Hepatocyte (in vitro differentiated cells): ENCODE results near the gene PRAC1. TPM values are rescaled to one million over a fixed set of nuclear protein-coding genes. Genes with fewer than 3 reads are reported as not detected.

Experiments
- DNase-seq: peaks from one replicate; pipeline ENCODE4 v3.0.0-alpha.2; 2016; ENCODE audit warnings: low spot score
- H2AFZ ChIP-seq: fragments of 200-600 bp; sonication (generic); 2 replicates; pipeline ENCODE4 v1.6.0; 2016; ENCODE audit warnings: antibody characterized with exemption, mild to moderate bottlenecking
- H3K27ac ChIP-seq: fragments of 200-600 bp; sonication (generic); 2 replicates; pipeline ENCODE4 v1.5.1; 2016; ENCODE audit warnings: mild to moderate bottlenecking
- H3K27me3 ChIP-seq: fragments of 200-600 bp; sonication (generic); 2 replicates; pipeline ENCODE4 v1.6.1; 2016
- H3K36me3 ChIP-seq: fragments of 200-600 bp; sonication (generic); replicated peaks from 2 replicates; pipeline ENCODE4 v1.5.1; 2016; ENCODE audit warnings: low read depth; ENCODE audit not compliant: insufficient read depth
- H3K4me1 ChIP-seq: fragments of 200-600 bp; sonication (generic); 2 replicates; pipeline ENCODE4 v1.5.1; 2016; ENCODE audit warnings: mild to moderate bottlenecking, moderate library complexity; ENCODE audit not compliant: insufficient read depth
- H3K4me2 ChIP-seq: fragments of 200-600 bp; sonication (generic); 2 replicates; pipeline ENCODE4 v1.6.0; 2016
- H3K4me3 ChIP-seq: fragments of 200-600 bp; sonication (generic); 2 replicates; pipeline ENCODE4 v1.5.1; 2016; ENCODE audit warnings: mild to moderate bottlenecking
- H3K79me2 ChIP-seq: fragments of 200-600 bp; sonication (generic); 2 replicates; pipeline ENCODE4 v1.6.0; 2017; ENCODE audit warnings: mild to moderate bottlenecking
- H3K9me2 ChIP-seq: fragments of 200-600 bp; sonication (generic); replicated peaks from 2 replicates; pipeline ENCODE4 v1.6.0; 2017; ENCODE audit warnings: mild to moderate bottlenecking; ENCODE audit not compliant: insufficient read depth
- H3K9me3 ChIP-seq: fragments of 200-600 bp; sonication (generic); 2 replicates; pipeline ENCODE4 v1.5.1; 2016; ENCODE audit warnings: low read depth, mild to moderate bottlenecking
- H4K20me1 ChIP-seq: fragments of 200-600 bp; sonication (generic); 2 replicates; pipeline ENCODE4 v1.6.0; 2016; ENCODE audit warnings: mild to moderate bottlenecking; ENCODE audit not compliant: insufficient read depth, poor library complexity, severe bottlenecking
- CTCF ChIP-seq: fragments of 200-600 bp; sonication (generic); IDR thresholded peaks from 2 replicates; pipeline ENCODE4 v1.5.1; 2016; ENCODE audit warnings: antibody characterized with exemption, mild to moderate bottlenecking; ENCODE audit not compliant: poor library complexity
- EZH2 ChIP-seq: fragments of 200-600 bp; sonication (generic); IDR thresholded peaks from 2 replicates; pipeline ENCODE4 v1.6.1; 2016; ENCODE audit warnings: antibody characterized with exemption, mild to moderate bottlenecking, borderline replicate concordance
- EZH2phosphoT487 ChIP-seq: fragments of 200-600 bp; sonication (generic); IDR thresholded peaks from one replicate; pipeline ENCODE4 v1.6.1; 2018; ENCODE audit warnings: antibody characterized with exemption, mild to moderate bottlenecking, low read depth, moderate library complexity; ENCODE audit not compliant: unreplicated experiment, severe bottlenecking
- WGBS: methylation state at CpG from one replicate; pipeline ENCODE4 v1.1.6; 2016; ENCODE audit warnings: low lambda C conversion rate; ENCODE audit errors: missing lambda C conversion rate; 5-methylcytosine and 5-hydroxymethylcytosine counted together
- polyA plus RNA-seq: library from polyadenylated mRNA; unstranded; fragments of >200 nt; fragmentation: Nextera tagmentation; extraction: Ambion mirVana; gene quantifications from 2 replicates; pipeline ENCODE4 v1.2.1, GENCODE V29; 2016
- total RNA-seq: library from RNA; depleted of rRNA; stranded (reverse); fragments of >200 nt; gene quantifications from 2 replicates; pipeline ENCODE4 v1.2.3, GENCODE V29; 2014

PRAC1 gene
- total and polyA plus RNA-seq, 2 experiments from 2014 or later = not detected

GRCh38 chr17:48754500-48755261 is 32.4 kb upstream of the PRAC1 start:
- peaks cover 5% of the 10 kb centered on the region for H3K4me1 ChIP-seq
- no peak overlapping the region for H2AFZ ChIP-seq
- H3K4me2 ChIP-seq = peak overlapping the region; percentile 65
- no peaks in the 10 kb centered on the region for H3K9me2 ChIP-seq
- no peak overlapping the region for H3K27ac ChIP-seq
- H3K4me3 ChIP-seq = no peak overlapping the region
- no peaks in the 10 kb centered on the region for H3K9me3 ChIP-seq
- H4K20me1 ChIP-seq = no peaks in the 10 kb centered on the region
- TF ChIP-seq EZH2 = peak; percentile 75
- peak; percentile 43 for TF ChIP-seq EZH2phosphoT487
- TF ChIP-seq CTCF = no peak
- WGBS = 13% methylated on average over 51 of the region's 52 CpGs
- H3K79me2 ChIP-seq = no peaks in the 10 kb centered on the region
- H3K36me3 ChIP-seq = no peaks in the 10 kb centered on the region
- peaks cover 99% of the 10 kb centered on the region for H3K27me3 ChIP-seq
- DNase-seq = no peak

GRCh38 chr17:48753794-48754499 is 31.6 kb upstream of the PRAC1 start:
- Histone ChIP-seq H3K4me1 (peaks cover 5% of the 10 kb centered on the region), H3K27ac (no peak overlapping the region), H3K9me3 (no peaks in the 10 kb centered on the region), H3K79me2 (no peaks in the 10 kb centered on the region), H3K9me2 (no peaks in the 10 kb centered on the region), H3K27me3 (peaks cover 99% of the 10 kb centered on the region), H4K20me1 (no peaks in the 10 kb centered on the region), H3K4me2 (no peak overlapping the region), H2AFZ (no peak overlapping the region), H3K4me3 (no peak overlapping the region), H3K36me3 (no peaks in the 10 kb centered on the region)
- DNase-seq = no peak
- 30% methylated on average over 21 of the region's 22 CpGs for WGBS
- TF ChIP-seq EZH2phosphoT487 (peak; percentile 85), CTCF (no peak)

GRCh38 chr17:48752399-48753288 is 30.3 kb upstream of the PRAC1 start:
- 12% methylated on average over 40 of the region's 43 CpGs for WGBS
- H3K36me3 ChIP-seq = no peaks in the 10 kb centered on the region
- H3K27ac ChIP-seq = no peak overlapping the region
- TF ChIP-seq CTCF = no peak
- peak; percentile 75 for TF ChIP-seq EZH2
- TF ChIP-seq EZH2phosphoT487 = no peak
- H3K27me3 ChIP-seq = peaks cover 100% of the 10 kb centered on the region
- H4K20me1 ChIP-seq = no peaks in the 10 kb centered on the region
- H2AFZ ChIP-seq = no peak overlapping the region
- no peak overlapping the region for H3K4me2 ChIP-seq
- H3K79me2 ChIP-seq = no peaks in the 10 kb centered on the region
- peaks cover 5% of the 10 kb centered on the region for H3K4me1 ChIP-seq
- no peaks in the 10 kb centered on the region for H3K9me3 ChIP-seq
- H3K4me3 ChIP-seq = no peak overlapping the region
- DNase-seq = no peak
- H3K9me2 ChIP-seq = no peaks in the 10 kb centered on the region
